T-helper 2 cell treated with Interferon-gamma antibody and Interleukin-4, amounts not matched to agents 100 ng/mL and 5 ng/mL, for 36 hours (primary cell): Measurements from ENCODE around the gene HSPB7. TPM values are rescaled to one million over a fixed set of nuclear protein-coding genes. Genes with fewer than 3 reads are reported as not detected.
"Not testable (repeated sequence)": the region's sequence is repeated elsewhere in the genome, so short reads cannot be mapped to it uniquely, and the experiment has no call there.

Experiments
- intact Hi-C: fragments of 100-400 bp; cut with micrococcal nuclease; formaldehyde crosslinking; loops from one replicate; pipeline ENCODE4 v1.15.1; 2023
- total RNA-seq: library from RNA; stranded (reverse); gene quantifications from 2 replicates; pipeline ENCODE4 v1.2.3, GENCODE V29; 2022

Gene HSPB7
- total RNA-seq, 1 donor from 2014 or later, result not detected

GRCh38 chr1:16009030-16009460 is 8.8 kb downstream of the HSPB7 start:
- intact Hi-C loops, result loop anchor here (1.0 to 5.0 kb wide), 3 partner anchors 47 to 192 kb away; no protein-coding TSS in a partner anchor

- intact Hi-C loops, result loop anchor here (2.0 to 5.0 kb wide), 2 partner anchors 179 to 191 kb away; no protein-coding TSS in a partner anchor
Measured at GRCh38 chr1:16007671-16008341, 10.0 kb downstream of the HSPB7 start.

- intact Hi-C loops, result loop anchor here (5.0 kb wide), 1 partner anchor 190 kb away; no protein-coding TSS in a partner anchor
Measured at GRCh38 chr1:16006552-16007485, 11.0 kb downstream of the HSPB7 start.

GRCh38 chr1:16006010-16006409 is 11.8 kb downstream of the HSPB7 start:
- intact Hi-C loops, result loop anchor here (5.0 kb wide), 1 partner anchor 189 kb away; no protein-coding TSS in a partner anchor

- intact Hi-C loops, result loop anchor here (5.0 kb wide), 1 partner anchor 188 kb away; no protein-coding TSS in a partner anchor
Measured at GRCh38 chr1:16005597-16005996, 12.2 kb downstream of the HSPB7 start.

GRCh38 chr1:16001274-16001673 is 16.6 kb downstream of the HSPB7 start:
- intact Hi-C loops, result not testable (repeated sequence)

- intact Hi-C loops, result no loop called here
Measured at GRCh38 chr1:15998929-15999328, 18.9 kb downstream of the HSPB7 start.

- intact Hi-C loops, result no loop called here
Measured at GRCh38 chr1:15997637-15998280, 20.1 kb downstream of the HSPB7 start.

GRCh38 chr1:15997076-15997585 is 20.7 kb downstream of the HSPB7 start:
- intact Hi-C loops, result no loop called here

GRCh38 chr1:15994590-15995351 is 23.1 kb downstream of the HSPB7 start:
- intact Hi-C loops, result loop anchor here (1.0 kb wide), 1 partner anchor 179 kb away; no protein-coding TSS in a partner anchor

GRCh38 chr1:15994081-15994480 is 23.8 kb downstream of the HSPB7 start:
- intact Hi-C loops, result loop anchor here (1.0 kb wide), 1 partner anchor 179 kb away; no protein-coding TSS in a partner anchor

- intact Hi-C loops, result loop anchor here (1.0 kb wide), 1 partner anchor 178 kb away; no protein-coding TSS in a partner anchor
Measured at GRCh38 chr1:15993666-15994065, 24.2 kb downstream of the HSPB7 start.

- intact Hi-C loops, result no loop called here
Measured at GRCh38 chr1:15992582-15993500, 25.0 kb downstream of the HSPB7 start.

GRCh38 chr1:15992187-15992553 is 25.7 kb downstream of the HSPB7 start:
- intact Hi-C loops, result no loop called here

GRCh38 chr1:15991427-15992186 is 26.2 kb downstream of the HSPB7 start:
- intact Hi-C loops, result no loop called here

- intact Hi-C loops, result no loop called here
Measured at GRCh38 chr1:15989776-15990175, 28.1 kb downstream of the HSPB7 start.

GRCh38 chr1:15988856-15989736 is 28.7 kb downstream of the HSPB7 start:
- intact Hi-C loops, result no loop called here
